ENCODE data around the gene ANAPC16. TPM values are rescaled to one million over a fixed set of nuclear protein-coding genes. Genes with fewer than 3 reads are reported as not detected.

ANAPC16 gene
- total RNA-seq, 2 experiments from 2014 or later: 94.6 to 101 TPM

DNA sequence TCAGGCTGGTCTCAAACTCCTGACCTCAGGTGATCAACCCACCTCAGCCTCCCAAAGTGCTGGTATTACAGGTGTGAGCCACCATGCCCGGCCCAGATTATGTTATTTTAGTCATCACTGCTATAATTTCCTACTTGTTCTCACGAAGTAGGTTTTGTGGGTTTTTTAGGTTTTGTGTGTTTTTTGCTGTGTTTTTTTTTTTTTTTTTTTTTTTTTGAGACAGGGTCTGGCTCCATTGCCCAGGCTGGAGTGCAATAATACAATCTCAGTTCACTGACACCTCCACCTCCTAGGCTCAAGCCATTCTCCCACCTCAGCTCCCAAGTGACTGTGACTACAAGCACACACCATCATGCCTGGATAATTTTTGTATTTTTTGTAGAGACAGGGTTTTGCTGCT, 20.9 kb upstream of the ANAPC16 start:
- Mint-ChIP-seq H3K9me3 (no peaks in the 10 kb centered on the region), H3K27ac (no peak overlapping the region), H3K36me3 (ENCODE audit: low read depth) (peaks cover 32% of the 10 kb centered on the region), H3K27me3 (no peaks in the 10 kb centered on the region), H3K4me1 (ENCODE audit: low read depth) (no peaks in the 10 kb centered on the region), H3K4me3 (no peak overlapping the region)
- intact Hi-C loops (cut with micrococcal nuclease): no loop called here
- ATAC-seq (no peak), DNase-seq (no peak)
- no peak for TF ChIP-seq CTCF (IDR thresholded peaks at IDR 0.05)
- CTCF ChIA-PET: no interaction called here
- POLR2A ChIA-PET: no interaction called here

- POLR2A ChIA-PET: interaction anchor here (0.6 to 0.7 kb wide), 2 partner anchors 112 to 179 kb away, joined by 3 read pairs; no protein-coding TSS in a partner anchor
- H3K27ac Mint-ChIP-seq: no peak overlapping the region
- ATAC-seq (no peak), DNase-seq (no peak)
- H3K36me3 Mint-ChIP-seq (ENCODE audit: low read depth): peaks cover 25% of the 10 kb centered on the region
- CTCF ChIA-PET: interaction anchor here (0.7 to 0.8 kb wide), 2 partner anchors 80 to 152 kb away, joined by 3 read pairs; no protein-coding TSS in a partner anchor
- H3K4me3 Mint-ChIP-seq: no peak overlapping the region
- H3K4me1 Mint-ChIP-seq (ENCODE audit: low read depth): no peaks in the 10 kb centered on the region
- intact Hi-C loops (cut with micrococcal nuclease): no loop called here
- no peak for TF ChIP-seq CTCF (IDR thresholded peaks at IDR 0.05)
- H3K9me3 Mint-ChIP-seq: no peaks in the 10 kb centered on the region
- H3K27me3 Mint-ChIP-seq: no peaks in the 10 kb centered on the region
These were observed 14.9 kb upstream of the ANAPC16 start for GRCh38 chr10:72200883-72201282.

DNA sequence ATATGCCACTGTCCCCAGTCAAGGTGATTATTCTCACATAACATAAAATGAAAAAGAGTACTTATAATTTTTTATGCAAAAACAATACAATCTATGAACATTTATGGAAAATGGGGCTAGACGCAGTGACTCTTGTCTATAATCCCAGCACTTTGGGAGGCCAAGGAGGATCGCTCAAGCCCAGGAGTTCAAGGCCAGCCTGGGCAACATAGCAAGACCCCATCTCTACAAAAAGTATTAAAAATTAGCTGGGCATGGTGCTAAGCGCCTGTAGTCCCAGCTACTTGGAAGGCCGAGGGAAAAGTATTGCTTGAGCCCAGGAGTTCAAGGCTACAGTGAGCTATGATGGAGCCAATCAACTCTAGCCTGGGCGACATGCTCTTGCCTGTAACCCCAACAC, 14.5 kb upstream of the ANAPC16 start:
- H3K4me1 Mint-ChIP-seq (ENCODE audit: low read depth): no peaks in the 10 kb centered on the region
- POLR2A ChIA-PET: no interaction called here

GRCh38 chr10:72204296-72204695, 11.5 kb upstream of the ANAPC16 start:
- POLR2A ChIA-PET: interaction anchor here (0.6 to 1.4 kb wide), 4 partner anchors 11 to 143 kb away, joined by 3 to 6 read pairs (median 4); partner anchors contain the start of genes ANAPC16 and ASCC1

More for the DNA sequence above, 14.5 kb upstream of the ANAPC16 start:
- no peak for ATAC-seq
- Mint-ChIP-seq H3K27me3 (no peaks in the 10 kb centered on the region), H3K36me3 (ENCODE audit: low read depth) (peaks cover 23% of the 10 kb centered on the region), H3K9me3 (no peaks in the 10 kb centered on the region), H3K27ac (no peak overlapping the region), H3K4me3 (no peak overlapping the region)
- intact Hi-C loops (cut with micrococcal nuclease): no loop called here
- no peak for TF ChIP-seq CTCF (IDR thresholded peaks at IDR 0.05)
- no peak for DNase-seq
- CTCF ChIA-PET: interaction anchor here (0.7 to 0.8 kb wide), 2 partner anchors 79 to 152 kb away, joined by 3 read pairs; no protein-coding TSS in a partner anchor

More at GRCh38 chr10:72204296-72204695, 11.5 kb upstream of the ANAPC16 start:
- ATAC-seq: no peak
- H3K27me3 Mint-ChIP-seq: no peaks in the 10 kb centered on the region
- DNase-seq: no peak
- H3K4me3 Mint-ChIP-seq: no peak overlapping the region
- peaks cover 11% of the 10 kb centered on the region for H3K4me1 Mint-ChIP-seq (ENCODE audit: low read depth)
- H3K9me3 Mint-ChIP-seq: no peaks in the 10 kb centered on the region
- H3K36me3 Mint-ChIP-seq (ENCODE audit: low read depth): peaks cover 33% of the 10 kb centered on the region
- CTCF ChIA-PET: no interaction called here
- intact Hi-C loops (cut with micrococcal nuclease): no loop called here
- no peak overlapping the region for H3K27ac Mint-ChIP-seq
- TF ChIP-seq CTCF (IDR thresholded peaks at IDR 0.05): no peak

All from activated CD8-positive, alpha-beta T cell treated with anti-CD3 and anti-CD28 coated beads for 36 hours (primary cell).